Large intestine (tissue), 3 donors: ENCODE results near the gene RANBP9. TPM values are rescaled to one million over a fixed set of nuclear protein-coding genes. Genes with fewer than 3 reads are reported as not detected.

ENCODE experiments used
- DNase-seq, 2 donors: peaks; one replicate each; pipeline versions ENCODE4 v3.0.0 to v3.0.0-alpha.2; 2013
- H3K27ac ChIP-seq: one replicate; pipeline ENCODE4 v1.5.1; 2013; ENCODE audit warnings: low read length
- H3K27me3 ChIP-seq: 2 replicates; pipeline ENCODE4 v1.6.1; 2013; ENCODE audit warnings: low read length; ENCODE audit not compliant: control insufficient read depth, insufficient read depth
- H3K36me3 ChIP-seq: 2 replicates; pipeline ENCODE4 v1.6.1; 2013; ENCODE audit warnings: low read length; ENCODE audit not compliant: control insufficient read depth, insufficient read depth
- H3K4me1 ChIP-seq: one replicate; pipeline ENCODE4 v1.6.1; 2013; ENCODE audit warnings: low read length; ENCODE audit not compliant: control insufficient read depth, insufficient read depth
- H3K4me3 ChIP-seq: one replicate; pipeline ENCODE4 v1.5.1; 2013; ENCODE audit warnings: low read length
- H3K9me3 ChIP-seq: one replicate; pipeline ENCODE4 v1.6.1; 2013; ENCODE audit warnings: mild to moderate bottlenecking, low read depth, low read length, moderate library complexity; ENCODE audit not compliant: control insufficient read depth
- WGBS: methylation state at CpG from one replicate; pipeline ENCODE4 v1.1.5; 2013; ENCODE audit warnings: low lambda C conversion rate; ENCODE audit not compliant: insufficient coverage; 5-methylcytosine and 5-hydroxymethylcytosine counted together
- polyA plus RNA-seq: library from polyadenylated mRNA; unstranded; fragments of 120-200 nt; gene quantifications from one replicate; pipeline ENCODE4 v1.2.1, GENCODE V29; 2013

RANBP9 gene
- polyA plus RNA-seq, 1 donor: 27.8 TPM

DNA sequence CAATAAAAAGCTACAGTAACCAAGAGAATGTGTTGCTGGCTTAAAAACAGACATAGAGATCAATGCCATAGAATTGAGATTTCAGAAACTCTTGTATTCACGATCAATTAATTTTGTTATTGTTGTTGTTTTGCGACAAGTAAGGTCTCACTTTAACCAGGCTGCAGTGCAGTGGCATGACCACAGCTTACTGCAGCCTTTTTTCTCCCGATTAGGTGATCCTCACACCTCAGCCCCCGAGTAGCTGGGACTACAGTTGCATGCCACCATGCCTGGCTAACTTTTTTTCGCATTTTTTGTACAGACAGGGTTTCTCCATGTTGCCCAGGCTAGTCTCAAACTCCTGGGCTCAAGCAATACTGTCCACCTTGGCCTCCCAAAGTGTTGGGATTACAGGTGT is 42.2 kb downstream of the RANBP9 start:
- Histone ChIP-seq H3K4me3 (no peak overlapping the region), H3K9me3 (no peaks in the 10 kb centered on the region), H3K36me3 (no peaks in the 10 kb centered on the region), H3K4me1 (no peaks in the 10 kb centered on the region), H3K27me3 (no peaks in the 10 kb centered on the region), H3K27ac (no peak overlapping the region)
- WGBS: no CpG with 5 or more reads among the region's 5 CpGs
- no peak for DNase-seq

- Histone ChIP-seq H3K9me3 (no peaks in the 10 kb centered on the region), H3K4me1 (no peaks in the 10 kb centered on the region), H3K27me3 (no peaks in the 10 kb centered on the region), H3K27ac (no peak overlapping the region), H3K36me3 (no peaks in the 10 kb centered on the region), H3K4me3 (no peak overlapping the region)
- 83% methylated on average over 1 of the region's 2 CpGs for WGBS
- no peak for DNase-seq
These were observed 43.2 kb downstream of the RANBP9 start for GRCh38 chr6:13668291-13668928.

GRCh38 chr6:13667655-13668054 is 44.0 kb downstream of the RANBP9 start:
- DNase-seq: no peak
- Histone ChIP-seq H3K9me3 (no peaks in the 10 kb centered on the region), H3K27me3 (no peaks in the 10 kb centered on the region), H3K4me3 (no peak overlapping the region), H3K27ac (no peak overlapping the region), H3K36me3 (no peaks in the 10 kb centered on the region), H3K4me1 (no peaks in the 10 kb centered on the region)
- WGBS: 100% methylated on average over 2 of the region's 2 CpGs

DNA sequence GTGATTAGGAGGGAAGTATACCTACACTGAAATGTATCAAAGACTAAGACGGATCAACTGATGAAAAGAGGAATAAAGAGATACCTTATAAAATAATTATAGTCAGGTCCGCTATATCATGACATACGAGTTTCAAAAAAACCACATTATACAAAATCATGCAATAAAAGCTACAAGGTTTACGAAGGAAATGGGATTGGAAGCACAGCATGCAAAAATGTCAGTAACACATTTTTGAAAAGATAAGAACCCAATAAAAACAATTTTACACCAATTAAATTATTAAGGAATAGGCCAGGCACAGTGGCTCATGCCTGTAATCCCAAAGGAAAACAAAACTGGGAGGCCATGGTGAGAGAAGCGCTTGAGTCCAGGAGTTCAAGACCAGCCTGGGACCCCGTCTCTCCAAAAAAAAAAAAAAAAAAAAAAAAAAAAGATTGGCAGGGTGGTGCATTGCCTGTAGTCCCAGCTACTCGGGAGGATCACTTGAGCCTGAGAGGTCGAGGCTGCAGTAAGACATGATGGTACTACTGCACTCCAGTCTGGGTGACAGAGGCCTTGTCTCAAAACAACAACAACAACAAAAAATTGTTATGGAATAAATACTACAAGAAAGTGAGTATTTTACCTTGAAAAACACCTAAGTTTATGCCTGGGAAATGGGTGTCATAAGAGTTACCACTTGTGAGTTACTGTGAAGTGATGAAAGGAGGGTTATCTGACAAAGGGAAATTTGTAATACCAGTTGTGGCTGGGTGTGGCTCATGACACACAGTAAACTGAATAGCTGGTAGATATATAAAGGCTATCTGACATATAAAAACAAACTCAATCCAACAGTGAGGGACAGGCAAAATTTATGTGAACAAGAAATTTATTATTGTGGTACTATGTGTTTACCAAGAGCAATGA is 45.2 kb downstream of the RANBP9 start:
- Histone ChIP-seq H3K27ac (no peak overlapping the region), H3K36me3 (no peaks in the 10 kb centered on the region), H3K9me3 (no peaks in the 10 kb centered on the region), H3K27me3 (no peaks in the 10 kb centered on the region), H3K4me3 (no peak overlapping the region), H3K4me1 (no peaks in the 10 kb centered on the region)
- DNase-seq: no peak
- WGBS: 98% methylated on average over 5 of the region's 8 CpGs

DNA sequence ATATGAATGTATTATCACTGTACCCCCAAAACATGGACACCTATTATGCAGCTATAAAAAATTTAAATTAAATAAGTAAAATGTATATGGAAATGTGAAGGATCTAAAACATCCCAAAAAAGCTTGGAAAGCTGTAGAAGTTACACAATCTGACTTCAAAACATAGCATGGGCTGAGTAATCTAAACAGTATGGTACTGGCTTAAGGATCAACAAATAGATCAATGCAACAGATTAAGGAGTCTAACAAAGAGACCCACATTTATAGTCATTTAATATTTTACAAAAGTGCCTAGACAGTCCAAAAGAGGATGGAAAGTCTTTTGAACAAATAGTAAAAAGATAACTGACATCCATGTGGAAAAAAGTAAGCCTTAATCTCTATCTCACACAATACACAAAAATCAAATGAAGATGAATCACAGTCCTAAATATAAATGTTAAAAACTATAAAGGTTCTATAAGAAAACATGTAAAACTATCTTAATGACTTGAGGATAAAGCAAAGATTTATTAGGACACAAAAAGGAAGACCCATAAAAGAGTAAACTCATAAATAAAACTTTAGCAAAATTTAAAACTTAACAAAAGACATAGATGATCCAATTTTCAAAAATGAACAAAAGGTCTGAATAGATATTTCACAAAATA is 46.8 kb downstream of the RANBP9 start:
- H3K36me3 ChIP-seq: no peaks in the 10 kb centered on the region
- H3K27ac ChIP-seq: no peak overlapping the region
- no peaks in the 10 kb centered on the region for H3K4me1 ChIP-seq
- no peaks in the 10 kb centered on the region for H3K27me3 ChIP-seq
- no peak for DNase-seq
- H3K9me3 ChIP-seq: no peaks in the 10 kb centered on the region
- no peak overlapping the region for H3K4me3 ChIP-seq

- H3K4me1 ChIP-seq: no peaks in the 10 kb centered on the region
These were observed 47.6 kb downstream of the RANBP9 start for GRCh38 chr6:13663986-13664385.

DNA sequence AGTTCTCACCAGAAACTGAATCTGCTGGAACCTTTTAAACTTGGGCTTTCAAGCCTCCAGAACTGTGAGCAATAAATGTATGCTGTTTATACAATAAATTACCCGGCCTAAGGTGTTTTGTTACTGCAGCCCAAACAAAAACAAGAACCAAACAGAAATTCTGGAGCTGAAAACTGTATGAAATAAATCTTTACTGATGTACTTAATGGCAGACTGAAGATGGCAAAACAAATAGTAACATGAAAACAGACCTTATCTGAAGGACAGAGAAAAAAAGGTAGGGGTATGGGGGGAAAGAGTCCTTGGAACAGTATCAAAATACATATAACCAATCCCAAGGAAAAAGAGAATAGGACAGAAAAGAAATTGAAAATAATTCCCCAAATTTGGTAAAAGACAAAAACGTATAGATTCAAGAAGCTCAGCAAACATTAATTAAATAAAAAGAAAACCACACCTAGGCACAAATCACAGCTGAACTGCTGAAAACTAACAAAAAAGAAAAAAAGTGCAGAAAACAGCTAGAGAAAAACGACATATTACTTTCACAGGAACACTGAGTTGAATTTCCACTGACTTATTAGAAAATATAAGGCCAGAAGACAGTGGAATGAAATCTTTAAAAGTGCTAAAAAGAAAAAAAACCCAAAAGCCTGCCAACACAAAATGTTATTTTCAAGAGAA is 48.8 kb downstream of the RANBP9 start:
- no peaks in the 10 kb centered on the region for H3K4me1 ChIP-seq
- H3K36me3 ChIP-seq: no peaks in the 10 kb centered on the region
- 89% methylated on average over 2 of the region's 3 CpGs for WGBS
- no peak overlapping the region for H3K27ac ChIP-seq
- H3K9me3 ChIP-seq: no peaks in the 10 kb centered on the region
- H3K27me3 ChIP-seq: no peaks in the 10 kb centered on the region
- H3K4me3 ChIP-seq: no peak overlapping the region
- DNase-seq: no peak

More at GRCh38 chr6:13663986-13664385, 47.6 kb downstream of the RANBP9 start:
- Histone ChIP-seq H3K27me3 (no peaks in the 10 kb centered on the region), H3K36me3 (no peaks in the 10 kb centered on the region), H3K27ac (no peak overlapping the region), H3K9me3 (no peaks in the 10 kb centered on the region), H3K4me3 (no peak overlapping the region)
- no peak for DNase-seq
- 100% methylated on average over 2 of the region's 4 CpGs for WGBS

GRCh38 chr6:13661647-13662046 is 50.0 kb downstream of the RANBP9 start:
- H3K27me3 ChIP-seq: no peaks in the 10 kb centered on the region
- no peak for DNase-seq
- no peaks in the 10 kb centered on the region for H3K36me3 ChIP-seq
- no peaks in the 10 kb centered on the region for H3K4me1 ChIP-seq
- H3K27ac ChIP-seq: no peak overlapping the region
- H3K9me3 ChIP-seq: no peaks in the 10 kb centered on the region
- no peak overlapping the region for H3K4me3 ChIP-seq
- WGBS: 80% methylated on average over 1 of the region's 2 CpGs

- Histone ChIP-seq H3K27ac (no peak overlapping the region), H3K27me3 (no peaks in the 10 kb centered on the region), H3K9me3 (no peaks in the 10 kb centered on the region), H3K4me3 (no peak overlapping the region), H3K36me3 (no peaks in the 10 kb centered on the region), H3K4me1 (no peaks in the 10 kb centered on the region)
- WGBS: 91% methylated on average over 1 of the region's 1 CpG
- no peak for DNase-seq
These were observed 50.7 kb downstream of the RANBP9 start for GRCh38 chr6:13660893-13661292.

DNA sequence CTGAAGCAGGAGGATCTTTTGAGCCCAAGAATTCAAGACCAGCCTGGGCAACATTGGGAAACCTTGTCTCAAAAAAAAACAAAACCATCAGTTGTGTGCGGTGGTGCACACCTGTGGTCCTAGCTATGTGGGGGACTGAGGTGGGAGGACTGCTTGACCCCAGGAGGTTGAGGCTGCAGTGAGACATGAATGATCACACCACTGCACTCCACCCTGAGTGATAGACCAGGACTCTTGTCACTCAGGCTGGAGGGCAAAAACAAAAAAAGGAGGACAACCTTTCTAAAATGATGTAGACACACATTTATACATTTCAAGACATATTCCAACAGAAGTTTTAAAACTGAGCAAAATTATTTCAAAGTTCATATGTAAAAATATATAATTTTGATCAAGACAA is 51.4 kb downstream of the RANBP9 start:
- Histone ChIP-seq H3K36me3 (no peaks in the 10 kb centered on the region), H3K4me3 (no peak overlapping the region), H3K4me1 (no peaks in the 10 kb centered on the region), H3K9me3 (no peaks in the 10 kb centered on the region), H3K27me3 (no peaks in the 10 kb centered on the region), H3K27ac (no peak overlapping the region)
- DNase-seq: no peak
- WGBS: no CpG with 5 or more reads among the region's 1 CpG
